GM21381 (cell line): ENCODE data around the gene OTOF.

Experiments
- ATAC-seq: cut with Tn5 transposase; IDR thresholded peaks from one replicate; pipeline ENCODE4 v1.9.1; 2021; ENCODE audit warnings: mild to moderate bottlenecking, moderate library complexity; ENCODE audit not compliant: unreplicated experiment

OTOF gene

GRCh38 chr2:26477911-26478253 lies at the start of gene OTOF:
Gene OTOF, minus strand, starts transcription at chr2:26478124.
- no peak for ATAC-seq

GRCh38 chr2:26526589-26526988 lies 48.7 kb upstream of the OTOF start:
- ATAC-seq = no peak

- ATAC-seq = no peak
These were observed 48.2 kb upstream of the OTOF start for GRCh38 chr2:26526105-26526504.

GRCh38 chr2:26523750-26524149 lies 45.8 kb upstream of the OTOF start:
- no peak for ATAC-seq

- no peak for ATAC-seq
These were observed 44.8 kb upstream of the OTOF start for GRCh38 chr2:26522751-26523171.

GRCh38 chr2:26522325-26522724 lies 44.4 kb upstream of the OTOF start:
- ATAC-seq = no peak

- ATAC-seq = no peak
These were observed 43.9 kb upstream of the OTOF start for GRCh38 chr2:26521913-26522180.

- ATAC-seq = no peak
These were observed 43.4 kb upstream of the OTOF start for GRCh38 chr2:26521054-26521912.

- no peak for ATAC-seq
These were observed 42.2 kb upstream of the OTOF start for GRCh38 chr2:26520148-26520449.

GRCh38 chr2:26519396-26520147 lies 41.6 kb upstream of the OTOF start:
- ATAC-seq = no peak

GRCh38 chr2:26516781-26517180 lies 38.9 kb upstream of the OTOF start:
- no peak for ATAC-seq

- no peak for ATAC-seq
These were observed 38.3 kb upstream of the OTOF start for GRCh38 chr2:26516246-26516645.

- no peak for ATAC-seq
These were observed 37.8 kb upstream of the OTOF start for GRCh38 chr2:26515771-26516170.

- ATAC-seq = no peak
These were observed 36.1 kb upstream of the OTOF start for GRCh38 chr2:26514045-26514444.

- ATAC-seq = no peak
These were observed 35.3 kb upstream of the OTOF start for GRCh38 chr2:26513261-26513660.

- ATAC-seq = no peak
These were observed 33.5 kb upstream of the OTOF start for GRCh38 chr2:26511466-26511865.

GRCh38 chr2:26510344-26510973 lies 32.5 kb upstream of the OTOF start:
- no peak for ATAC-seq

GRCh38 chr2:26509141-26509540 lies 31.2 kb upstream of the OTOF start:
- ATAC-seq = no peak

GRCh38 chr2:26507932-26508331 lies 30.0 kb upstream of the OTOF start:
- no peak for ATAC-seq

- no peak for ATAC-seq
These were observed 29.2 kb upstream of the OTOF start for GRCh38 chr2:26507088-26507487.

GRCh38 chr2:26506279-26506678 lies 28.4 kb upstream of the OTOF start:
- no peak for ATAC-seq

GRCh38 chr2:26504002-26504401 lies 26.1 kb upstream of the OTOF start:
- ATAC-seq = no peak
